T-cell (primary cell): ENCODE data around the gene LMOD1. TPM values are rescaled to one million over a fixed set of nuclear protein-coding genes. Genes with fewer than 3 reads are reported as not detected.

Experiments used
- ATAC-seq, 4 experiments: fragments of 200-7000 bp in 3 of 4; fragments of 150-1000 bp in 1 of 4; cut with Tn5 transposase; replicated peaks in 1 of 4; 1 replicate in 3 of 4; 2 replicates in 1 of 4; pipeline ENCODE4 v1.10.0; 2021; ENCODE audit warnings: moderate library complexity in 3 of 4, mild to moderate bottlenecking in 2 of 4, moderate number of reproducible peaks in 1 of 4
- CTCF ChIA-PET, 2 donors: fragments of 300-600 bp; sonication (Branson Sonifier 250); formaldehyde crosslinking; loops; one replicate each; lab custom pipeline; 2022; ENCODE audit warnings: antibody characterized with exemption in 2 of 2; lab: Charles Lee
- POLR2A ChIA-PET, 2 donors: fragments of 300-600 bp; sonication (Branson Sonifier 250); formaldehyde crosslinking; loops; one replicate each; lab custom pipeline; 2022; ENCODE audit warnings: antibody characterized with exemption in 2 of 2; lab: Charles Lee
- DNase-seq, 35 experiments: peaks; one replicate each; pipeline versions ENCODE4 v3.0.0 to v3.0.0-alpha.2; 2013 to 2023
- H3K27ac ChIP-seq: one replicate; pipeline ENCODE4 v1.5.1; 2013; ENCODE audit warnings: low read length
- H3K27me3 ChIP-seq, 2 experiments: replicated peaks in 1 of 2; 1 replicate in 1 of 2; 2 replicates in 1 of 2; pipeline versions ENCODE4 v1.6.1 to v1.7.0; 2013; ENCODE audit warnings: low read length in 1 of 2, mixed read lengths in 1 of 2; ENCODE audit not compliant: control insufficient read depth in 2 of 2, insufficient read depth in 2 of 2; ENCODE audit errors: extremely low read depth in 1 of 2
- H3K36me3 ChIP-seq, 2 donors: 1 replicate in 1 of 2; 2 replicates in 1 of 2; pipeline versions ENCODE4 v1.6.1 to v1.7.0; 2013; ENCODE audit warnings: low read length in 1 of 2; ENCODE audit not compliant: control insufficient read depth in 2 of 2, insufficient read depth in 1 of 2; ENCODE audit errors: extremely low read depth in 1 of 2
- H3K4me1 ChIP-seq, 2 experiments: 1 replicate in 1 of 2; 2 replicates in 1 of 2; pipeline versions ENCODE4 v1.6.1 to v1.7.0; 2013; ENCODE audit warnings: low read length in 2 of 2, mixed read lengths in 1 of 2; ENCODE audit not compliant: insufficient read depth in 2 of 2, control insufficient read depth in 1 of 2; ENCODE audit errors: extremely low read depth in 1 of 2
- H3K4me3 ChIP-seq, 2 donors: 1 replicate in 1 of 2; 2 replicates in 1 of 2; pipeline versions ENCODE4 v1.5.1 to v1.7.0; 2013; ENCODE audit warnings: mild to moderate bottlenecking in 2 of 2, low read length in 1 of 2, moderate library complexity in 1 of 2; ENCODE audit not compliant: control insufficient read depth in 1 of 2; ENCODE audit errors: extremely low read depth in 1 of 2
- H3K9me3 ChIP-seq: 2 replicates; pipeline ENCODE4 v1.7.0; 2013
- H3K27ac Mint-ChIP-seq, 2 donors: one replicate each; pipeline ENCODE4 v1.8.0; 2020 to 2021; ENCODE audit warnings: mild to moderate bottlenecking in 2 of 2, mixed read lengths in 2 of 2
- H3K27me3 Mint-ChIP-seq, 2 donors: one replicate each; pipeline ENCODE4 v1.8.0; 2021 to 2022; ENCODE audit warnings: mixed read lengths in 2 of 2
- H3K36me3 Mint-ChIP-seq: one replicate; pipeline ENCODE4 v1.8.0; 2021; ENCODE audit warnings: mixed read lengths
- H3K4me1 Mint-ChIP-seq, 3 donors: one replicate each; pipeline ENCODE4 v1.8.0; 2020 to 2022; ENCODE audit warnings: mixed read lengths in 3 of 3, mild to moderate bottlenecking in 1 of 3
- H3K4me3 Mint-ChIP-seq, 3 donors: one replicate each; pipeline ENCODE4 v1.8.0; 2020 to 2022; ENCODE audit warnings: mild to moderate bottlenecking in 3 of 3, mixed read lengths in 3 of 3, moderate library complexity in 3 of 3
- H3K9me3 Mint-ChIP-seq, 3 donors: one replicate each; pipeline ENCODE4 v1.8.0; 2020 to 2022; ENCODE audit warnings: mixed read lengths in 3 of 3
- WGBS: methylation state at CpG from one replicate; pipeline ENCODE4 v1.1.5; 2013; ENCODE audit warnings: missing lambda C conversion rate; ENCODE audit not compliant: insufficient coverage; 5-methylcytosine and 5-hydroxymethylcytosine counted together
- total RNA-seq, 35 experiments: library from RNA in 6 of 35; stranded (reverse) in 6 of 35; fragments of 120-200 nt in 1 of 35; gene quantifications; one replicate each; pipeline versions ENCODE4 v1.2.1 to v1.2.4 and lab custom pipeline; 2013 to 2026

LMOD1 gene
- total RNA-seq, 5 donors from 2014 or later (not counting 1 experiment from before 2014, with no cell fraction given) = 0.10 to 0.29 (median 0.16) TPM; not detected in 2

DNA sequence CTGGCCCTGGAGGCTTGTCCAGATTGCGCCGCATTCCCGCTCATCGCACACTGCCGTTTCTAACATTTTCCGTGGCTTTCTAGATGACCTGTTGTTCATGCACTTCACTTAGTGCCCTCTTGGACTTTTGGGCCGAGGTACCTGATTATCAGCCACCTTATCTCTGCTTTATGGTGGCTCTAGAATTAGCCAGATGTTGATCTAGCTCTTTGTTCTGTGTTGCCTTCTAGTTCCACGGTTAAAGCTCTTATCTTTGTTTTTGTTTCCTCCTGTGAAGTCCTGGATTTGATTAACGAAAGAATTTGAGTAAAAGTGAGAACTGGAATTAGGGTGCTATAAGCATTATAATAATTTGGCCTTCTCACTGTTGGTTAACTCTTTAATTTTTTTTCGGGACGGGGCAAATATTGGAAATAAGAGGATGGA lies 37.0 kb upstream of the LMOD1 start:
- 26% methylated on average over 9 of the region's 11 CpGs for WGBS
- Histone ChIP-seq H3K4me1 (peaks cover 0 to 11% of the 10 kb centered on the region in 2 experiments), H3K27me3 (no peaks in the 10 kb centered on the region), H3K27ac (peak overlapping the region; percentile 14), H3K9me3 (no peaks in the 10 kb centered on the region), H3K36me3 (peaks cover 0 to 2% of the 10 kb centered on the region in 2 donors), H3K4me3 (peak overlapping the region; percentile 66 to 90)
- DNase-seq (peak in 1 of 35 experiments; percentile 5), ATAC-seq (no peak)
- ChIA-PET POLR2A (interaction anchor here in 1 of 2 donors (0.7 kb wide), 2 partner anchors 22 to 87 kb away, joined by 3 read pairs; no protein-coding TSS in a partner anchor), CTCF (interaction anchor here in 1 of 2 donors (1.3 to 1.5 kb wide), 2 partner anchors 17 to 88 kb away, joined by 3 to 6 read pairs; no protein-coding TSS in a partner anchor)
- Mint-ChIP-seq H3K36me3 (no peaks in the 10 kb centered on the region), H3K27ac (peak overlapping the region; percentile 91 to 94), H3K27me3 (no peaks in the 10 kb centered on the region), H3K4me3 (peak overlapping the region; percentile 92 to 99 (median 97)), H3K9me3 (no peaks in the 10 kb centered on the region), H3K4me1 (peaks cover 24 to 33% (median 26%) of the 10 kb centered on the region in 3 donors)

DNA sequence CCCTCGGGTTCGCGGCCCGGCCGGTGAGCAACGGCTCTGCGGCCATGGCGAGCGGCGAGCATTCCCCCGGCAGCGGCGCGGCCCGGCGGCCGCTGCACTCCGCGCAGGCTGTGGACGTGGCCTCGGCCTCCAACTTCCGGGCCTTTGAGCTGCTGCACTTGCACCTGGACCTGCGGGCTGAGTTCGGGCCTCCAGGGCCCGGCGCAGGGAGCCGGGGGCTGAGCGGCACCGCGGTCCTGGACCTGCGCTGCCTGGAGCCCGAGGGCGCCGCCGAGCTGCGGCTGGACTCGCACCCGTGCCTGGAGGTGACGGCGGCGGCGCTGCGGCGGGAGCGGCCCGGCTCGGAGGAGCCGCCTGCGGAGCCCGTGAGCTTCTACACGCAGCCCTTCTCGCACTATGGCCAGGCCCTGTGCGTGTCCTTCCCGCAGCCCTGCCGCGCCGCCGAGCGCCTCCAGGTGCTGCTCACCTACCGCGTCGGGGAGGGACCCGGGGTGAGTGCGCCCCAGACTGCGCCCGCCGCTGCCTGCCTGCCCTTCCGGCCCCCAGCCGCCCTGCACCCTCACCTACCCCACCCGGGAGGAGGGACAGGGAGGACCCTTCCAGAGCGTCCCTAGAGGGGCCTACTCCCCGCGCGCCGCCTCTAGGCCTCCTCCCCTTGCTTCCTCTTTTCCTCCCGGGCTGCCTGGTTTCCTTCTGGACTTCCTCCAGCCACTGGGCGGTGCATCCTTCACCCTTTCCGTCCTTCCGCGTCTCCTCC lies 36.5 kb upstream of the LMOD1 start, which contains the start of gene RNPEP:
Gene RNPEP (plus strand): TSS at position 26 of the 757 bp plus-strand sequence. CDS start 19 bp downstream, at position 45.
- CTCF ChIA-PET = interaction anchor here in 1 of 2 donors (1.3 to 1.5 kb wide), 2 partner anchors 17 to 87 kb away, joined by 3 to 6 read pairs; no protein-coding TSS in a partner anchor

DNA sequence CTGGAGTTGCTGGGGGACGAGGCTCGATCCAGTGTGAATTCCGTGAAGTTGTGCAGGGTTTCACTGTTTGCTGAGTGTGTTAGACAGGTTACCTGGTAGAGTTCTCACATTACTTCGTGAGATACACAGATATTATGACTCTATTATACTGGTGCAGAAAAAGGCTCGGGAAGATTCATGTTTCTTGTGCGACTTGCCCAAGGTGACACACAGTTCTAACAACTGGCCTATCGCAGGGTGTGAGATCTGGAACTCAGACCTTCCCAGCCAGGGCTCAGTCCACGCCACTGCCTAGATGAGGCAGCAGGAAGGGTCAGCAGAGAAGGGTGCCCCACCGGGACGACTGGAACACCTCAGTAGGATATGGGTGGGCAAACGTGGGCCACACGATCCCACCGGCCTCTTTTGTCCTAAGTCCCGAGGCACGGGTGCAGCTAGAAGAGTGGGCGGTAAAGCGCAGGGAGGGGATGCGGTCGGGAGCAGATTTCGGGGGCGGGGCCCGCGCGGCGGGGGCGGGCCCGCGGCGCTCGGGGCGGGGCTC lies 35.8 kb upstream of the LMOD1 start:
- Histone ChIP-seq H3K4me1 (peaks cover 0 to 11% of the 10 kb centered on the region in 2 experiments), H3K9me3 (no peaks in the 10 kb centered on the region), H3K36me3 (no peaks in the 10 kb centered on the region), H3K27me3 (no peaks in the 10 kb centered on the region), H3K4me3 (peak overlapping the region; percentile 66 to 90), H3K27ac (peak overlapping the region; percentile 35)
- H3K4me3 Mint-ChIP-seq = peak overlapping the region; percentile 92 to 99 (median 96)
- peaks cover 24 to 33% (median 26%) of the 10 kb centered on the region in 3 donors for H3K4me1 Mint-ChIP-seq
- peak overlapping the region; percentile 86 to 92 for H3K27ac Mint-ChIP-seq
- ChIA-PET POLR2A (interaction anchor here in 1 of 2 donors (0.6 kb wide), 1 partner anchor 27 kb away, joined by 4 read pairs; the partner anchor contains the start of gene TIMM17A), CTCF (interaction anchor here in 1 of 2 donors (1.5 kb wide), 1 partner anchor 18 kb away, joined by 6 read pairs; no protein-coding TSS in a partner anchor)
- H3K9me3 Mint-ChIP-seq = no peaks in the 10 kb centered on the region
- no peaks in the 10 kb centered on the region for H3K36me3 Mint-ChIP-seq
- H3K27me3 Mint-ChIP-seq = no peaks in the 10 kb centered on the region
- DNase-seq (peak in 33 of 35 experiments; percentile 8 to 74 (median 51)), ATAC-seq (peak; percentile 81 to 85 (median 83))
- 6% methylated on average over 19 of the region's 31 CpGs for WGBS

More for the DNA sequence above, 36.5 kb upstream of the LMOD1 start, which contains the start of gene RNPEP:
- Histone ChIP-seq H3K4me3 (peak within 1 kb of the TSS; percentile 66 to 90), H3K9me3 (no peaks in the 10 kb centered on the region), H3K4me1 (peaks cover 0 to 11% of the 10 kb centered on the region in 2 experiments), H3K36me3 (no peaks in the 10 kb centered on the region), H3K27ac (peak within 1 kb of the TSS; percentile 35), H3K27me3 (no peaks in the 10 kb centered on the region)
- H3K4me3 Mint-ChIP-seq = peak within 1 kb of the TSS; percentile 92 to 99 (median 97)
- H3K27ac Mint-ChIP-seq = peak within 1 kb of the TSS; percentile 91 to 94
- no peaks in the 10 kb centered on the region for H3K9me3 Mint-ChIP-seq
- under 1% methylated on average over 79 of the region's 80 CpGs for WGBS
- no peaks in the 10 kb centered on the region for H3K27me3 Mint-ChIP-seq
- POLR2A ChIA-PET = interaction anchor here (0.6 to 0.7 kb wide), 3 partner anchors 23 to 86 kb away, joined by 3 to 4 read pairs (median 3); partner anchors contain the start of gene TIMM17A (in 1 of the 2)
- DNase-seq (peak; percentile 18 to 68 (median 45)), ATAC-seq (peak; percentile 83 to 87 (median 84))
- H3K36me3 Mint-ChIP-seq = no peaks in the 10 kb centered on the region
- H3K4me1 Mint-ChIP-seq = peaks cover 24 to 33% (median 26%) of the 10 kb centered on the region in 3 donors

DNA sequence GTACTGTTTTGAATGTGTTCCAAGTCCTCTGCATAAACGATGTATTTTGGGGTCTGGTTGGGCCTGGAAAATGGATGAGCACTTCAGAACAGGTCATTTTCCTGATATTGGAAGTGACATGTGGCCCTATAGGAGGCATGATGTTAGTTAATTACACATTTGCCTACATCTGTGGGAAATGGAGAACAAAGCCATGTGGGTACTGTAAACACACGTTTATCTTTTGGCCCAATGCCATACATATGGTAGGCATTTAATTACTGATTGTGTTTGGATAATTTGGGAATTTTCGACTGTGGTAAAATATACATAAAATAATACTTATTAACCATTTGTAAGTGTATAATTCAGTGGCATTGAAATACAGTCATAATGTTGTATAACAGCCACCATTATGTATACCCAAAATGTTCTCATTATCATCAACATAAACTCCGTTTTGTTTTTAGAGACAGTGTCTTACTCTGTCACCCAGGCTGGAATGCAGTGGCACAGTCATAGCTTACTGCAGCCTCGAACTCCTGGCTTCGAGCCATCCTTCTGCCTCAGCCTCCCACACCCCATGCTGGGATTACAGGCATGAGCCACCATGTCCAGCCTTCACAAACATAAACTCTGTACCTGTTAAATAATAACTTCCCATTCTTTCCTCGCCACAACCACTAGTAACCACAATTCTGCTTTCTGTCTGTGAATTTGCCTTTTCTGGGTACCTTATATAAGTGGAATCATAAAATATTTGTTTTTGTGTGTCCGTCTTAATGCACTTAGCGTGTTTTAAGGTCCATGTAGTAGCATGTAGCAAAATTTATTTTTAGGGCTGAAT lies 24.2 kb upstream of the LMOD1 start:
- Histone ChIP-seq H3K4me3 (no peak overlapping the region), H3K27ac (no peak overlapping the region), H3K27me3 (no peaks in the 10 kb centered on the region), H3K36me3 (peaks cover 0 to 37% of the 10 kb centered on the region in 2 donors), H3K4me1 (no peaks in the 10 kb centered on the region), H3K9me3 (no peaks in the 10 kb centered on the region)
- ChIA-PET POLR2A (no interaction called here), CTCF (interaction anchor here in 1 of 2 donors (0.6 kb wide), 1 partner anchor 10 kb away, joined by 3 read pairs; no protein-coding TSS in a partner anchor)
- Mint-ChIP-seq H3K4me3 (no peak overlapping the region), H3K27me3 (peaks cover 0 to 2% of the 10 kb centered on the region in 2 donors), H3K9me3 (no peaks in the 10 kb centered on the region), H3K27ac (no peak overlapping the region), H3K4me1 (no peaks in the 10 kb centered on the region), H3K36me3 (peaks cover 39% of the 10 kb centered on the region)
- ATAC-seq (no peak), DNase-seq (no peak)
- 95% methylated on average over 4 of the region's 9 CpGs for WGBS

DNA sequence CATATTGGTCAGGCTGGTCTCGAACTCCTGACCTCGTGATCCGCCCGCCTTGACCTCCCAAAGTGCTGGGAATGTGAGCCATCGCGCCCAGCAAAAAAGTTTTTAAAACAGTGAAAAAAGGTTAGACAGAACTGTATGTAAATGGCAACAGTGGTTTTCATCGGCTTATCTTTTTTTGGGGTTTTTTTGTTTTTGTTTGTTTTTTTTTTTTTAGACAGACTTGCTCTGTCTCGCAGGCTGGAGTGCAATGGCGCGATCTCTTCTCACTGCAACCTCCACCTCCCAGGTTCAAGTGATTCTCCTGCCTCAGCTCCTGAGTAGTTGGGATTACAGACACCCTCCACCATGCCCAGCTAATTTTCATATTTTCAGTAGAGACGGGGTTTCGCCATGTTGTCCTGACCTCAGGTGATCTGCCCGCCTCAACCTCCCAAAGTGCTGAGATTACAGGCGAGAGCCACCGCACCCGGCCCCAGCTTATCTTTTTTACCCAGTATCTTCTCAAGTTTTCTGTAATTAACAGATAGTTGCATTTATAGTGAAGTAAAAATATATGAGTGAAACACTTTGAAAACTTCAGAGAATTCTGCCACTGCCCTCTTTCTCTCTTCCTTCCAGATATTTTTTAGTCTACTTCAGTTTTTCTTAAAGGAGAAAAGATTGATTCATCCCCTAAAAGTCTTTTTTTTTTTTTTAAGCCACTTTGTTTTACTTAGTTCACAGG lies 22.0 kb upstream of the LMOD1 start:
- Histone ChIP-seq H3K4me3 (no peak overlapping the region), H3K36me3 (peaks cover 5 to 54% of the 10 kb centered on the region in 2 donors), H3K4me1 (no peaks in the 10 kb centered on the region), H3K9me3 (no peaks in the 10 kb centered on the region), H3K27me3 (no peaks in the 10 kb centered on the region), H3K27ac (no peak overlapping the region)
- Mint-ChIP-seq H3K36me3 (peaks cover 48% of the 10 kb centered on the region), H3K9me3 (no peaks in the 10 kb centered on the region), H3K27me3 (no peaks in the 10 kb centered on the region), H3K27ac (no peak overlapping the region), H3K4me1 (no peaks in the 10 kb centered on the region), H3K4me3 (no peak overlapping the region)
- WGBS = 97% methylated on average over 8 of the region's 16 CpGs
- ChIA-PET POLR2A (interaction anchor here in 1 of 2 donors (0.6 kb wide), 1 partner anchor 44 kb away, joined by 3 read pairs; no protein-coding TSS in a partner anchor), CTCF (interaction anchor here in 1 of 2 donors (0.6 kb wide), 1 partner anchor 23 kb away, joined by 5 read pairs; no protein-coding TSS in a partner anchor)
- ATAC-seq = no peak
- no peak for DNase-seq
